PC-3 (cell line): ENCODE results near the gene TMEM254.

Experiments
- EZH2 ChIP-seq: fragments of 300-600 bp; sonication (generic); IDR thresholded peaks from one replicate; pipeline ENCODE4 v1.6.1; 2017; ENCODE audit warnings: antibody characterized with exemption, mild to moderate bottlenecking, low read length; ENCODE audit not compliant: unreplicated experiment
- EZH2phosphoT487 ChIP-seq: fragments of 300-600 bp; sonication (generic); IDR thresholded peaks from 2 replicates; pipeline ENCODE4 v1.6.1; 2018; ENCODE audit warnings: mild to moderate bottlenecking, antibody characterized with exemption, low read length, borderline replicate concordance
- TF ChIP-seq, protein P1 (sequence below): fragments of 300-600 bp; sonication (generic); conservative IDR thresholded peaks from 2 replicates; pipeline ENCODE4 v1.5.1; 2017; ENCODE audit warnings: antibody characterized with exemption, low read depth, mild to moderate bottlenecking, low read length

DNA sequence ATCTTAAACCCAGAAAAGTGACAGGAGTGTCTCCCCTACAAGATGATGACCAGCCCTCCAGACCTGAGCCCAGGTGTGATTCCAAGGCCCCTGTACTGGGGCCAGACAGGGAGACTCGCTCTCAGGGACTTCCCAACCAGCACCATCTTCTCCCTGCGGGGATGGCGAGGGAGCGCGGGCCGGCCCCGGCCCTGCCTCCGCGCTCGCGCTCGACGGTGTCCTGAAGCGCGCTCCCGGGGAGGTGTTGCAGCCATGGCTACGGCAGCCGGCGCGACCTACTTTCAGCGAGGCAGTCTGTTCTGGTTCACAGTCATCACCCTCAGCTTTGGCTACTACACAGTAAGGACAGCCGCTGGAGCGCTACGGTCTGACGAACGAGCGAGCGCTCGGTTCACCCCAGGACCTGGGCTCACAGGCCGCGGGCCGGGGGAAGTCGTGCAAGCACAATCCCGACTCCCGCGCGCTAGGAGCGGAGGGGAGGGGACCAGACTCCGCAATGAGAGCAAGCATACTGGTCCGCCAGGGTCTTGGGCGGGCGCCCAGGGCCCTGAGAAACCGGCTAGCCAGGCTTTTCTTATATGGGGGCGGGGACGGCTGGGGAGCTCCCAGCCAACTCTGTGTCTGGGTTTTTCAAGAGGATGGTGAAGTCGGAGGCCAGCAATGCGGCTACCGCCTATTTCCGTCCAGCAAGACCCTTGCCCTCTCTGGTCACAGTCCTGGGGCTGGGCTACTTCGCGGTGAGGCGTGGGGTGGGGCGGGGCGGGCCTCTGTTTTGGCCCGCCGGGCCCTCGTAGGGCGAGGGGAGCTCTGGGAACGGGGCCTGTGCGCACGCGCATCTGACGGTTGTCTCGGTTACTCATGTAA is at the start of gene TMEM254:
- TF ChIP-seq, protein P1, sequence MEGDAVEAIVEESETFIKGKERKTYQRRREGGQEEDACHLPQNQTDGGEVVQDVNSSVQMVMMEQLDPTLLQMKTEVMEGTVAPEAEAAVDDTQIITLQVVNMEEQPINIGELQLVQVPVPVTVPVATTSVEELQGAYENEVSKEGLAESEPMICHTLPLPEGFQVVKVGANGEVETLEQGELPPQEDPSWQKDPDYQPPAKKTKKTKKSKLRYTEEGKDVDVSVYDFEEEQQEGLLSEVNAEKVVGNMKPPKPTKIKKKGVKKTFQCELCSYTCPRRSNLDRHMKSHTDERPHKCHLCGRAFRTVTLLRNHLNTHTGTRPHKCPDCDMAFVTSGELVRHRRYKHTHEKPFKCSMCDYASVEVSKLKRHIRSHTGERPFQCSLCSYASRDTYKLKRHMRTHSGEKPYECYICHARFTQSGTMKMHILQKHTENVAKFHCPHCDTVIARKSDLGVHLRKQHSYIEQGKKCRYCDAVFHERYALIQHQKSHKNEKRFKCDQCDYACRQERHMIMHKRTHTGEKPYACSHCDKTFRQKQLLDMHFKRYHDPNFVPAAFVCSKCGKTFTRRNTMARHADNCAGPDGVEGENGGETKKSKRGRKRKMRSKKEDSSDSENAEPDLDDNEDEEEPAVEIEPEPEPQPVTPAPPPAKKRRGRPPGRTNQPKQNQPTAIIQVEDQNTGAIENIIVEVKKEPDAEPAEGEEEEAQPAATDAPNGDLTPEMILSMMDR = no peak
- TF ChIP-seq EZH2 (no peak), EZH2phosphoT487 (no peak)
